Activated naive CD4-positive, alpha-beta T cell (primary cell): Measurements from ENCODE around the gene HNF4A.

ENCODE experiments used
- DNase-seq, 4 experiments: peaks; one replicate each; lab custom pipeline; 2025; lab: John Stamatoyannopoulos, UW

Gene HNF4A

DNA sequence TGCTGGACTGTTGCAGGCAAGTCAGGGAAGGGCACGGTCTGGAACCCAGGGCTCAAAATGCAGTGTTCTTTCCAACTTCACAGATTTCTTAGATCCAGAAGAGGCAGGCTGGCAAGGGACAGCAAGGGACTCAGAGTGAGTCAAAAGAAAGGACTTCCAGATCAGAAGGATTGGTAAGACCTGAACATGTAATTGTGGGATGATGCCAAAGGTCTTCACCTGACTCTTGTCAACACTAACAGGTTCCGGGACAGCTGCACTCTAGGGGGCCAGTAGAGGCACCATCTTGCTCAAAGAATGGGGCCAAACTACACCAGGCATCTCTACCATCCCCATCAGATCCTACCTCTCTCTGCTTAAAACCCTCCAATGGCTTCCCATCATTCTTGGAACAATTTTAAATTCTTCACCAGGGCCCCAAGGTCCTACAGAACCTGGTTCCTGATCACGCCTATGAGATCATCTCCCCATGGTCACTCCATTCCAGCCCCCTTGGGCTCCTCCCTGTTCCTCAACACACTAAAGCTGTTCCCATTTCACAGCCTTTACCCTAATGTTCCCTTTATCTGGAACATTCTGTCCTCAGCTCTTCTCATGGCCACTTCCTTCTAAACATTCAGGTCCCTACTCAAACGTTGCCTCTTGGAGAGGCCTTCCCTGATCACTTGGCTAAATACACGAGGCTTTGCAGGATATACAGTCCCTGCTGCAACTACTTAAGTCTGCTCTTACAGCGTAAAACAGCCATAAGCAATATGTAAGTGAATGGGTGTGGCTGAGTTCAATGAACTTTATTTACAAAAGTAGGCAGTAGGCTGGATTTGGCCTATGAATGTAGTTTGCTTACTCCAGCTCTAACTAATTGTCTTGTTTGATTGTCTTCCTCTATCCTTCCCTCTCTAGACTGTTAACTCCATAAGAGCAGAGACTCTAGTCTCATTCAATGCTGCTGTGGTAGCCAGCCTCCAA is 90.5 kb downstream of the HNF4A start:
- no peak for DNase-seq

GRCh38 chr20:44447827-44448419 is 92.4 kb downstream of the HNF4A start:
- DNase-seq, result no peak

- no peak for DNase-seq
Observed at GRCh38 chr20:44448753-44449546, 93.5 kb downstream of the HNF4A start.

- DNase-seq, result no peak
Observed at GRCh38 chr20:44449864-44450263, 94.4 kb downstream of the HNF4A start.

- no peak for DNase-seq
Observed at GRCh38 chr20:44450281-44450889, 94.9 kb downstream of the HNF4A start.

DNA sequence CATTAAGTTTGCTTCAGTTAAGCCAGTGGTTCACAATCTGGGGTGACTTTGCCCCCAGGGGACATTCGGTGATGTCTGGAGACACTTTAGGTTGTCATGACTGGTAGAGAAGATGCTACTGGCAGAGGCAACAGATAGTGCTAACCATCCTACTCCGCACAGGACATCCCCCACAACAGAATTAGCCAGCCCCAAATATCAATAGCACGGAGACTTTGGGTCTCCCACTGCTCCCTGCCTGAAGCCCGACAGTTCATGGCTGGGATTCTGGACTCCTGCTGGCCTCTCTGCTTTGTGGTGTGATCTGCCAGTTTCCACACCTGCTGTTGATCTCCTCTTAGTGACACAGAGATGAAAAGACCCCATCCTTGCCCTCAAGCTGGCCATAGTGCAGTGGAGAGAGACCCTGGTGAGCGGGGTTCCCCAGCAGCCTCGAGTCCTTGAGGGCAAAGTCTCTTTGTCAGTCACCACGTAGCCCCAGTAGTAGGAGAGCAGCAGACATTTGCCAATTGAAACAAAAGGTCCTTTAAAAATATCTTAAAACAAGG is 95.5 kb downstream of the HNF4A start:
- no peak for DNase-seq

DNA sequence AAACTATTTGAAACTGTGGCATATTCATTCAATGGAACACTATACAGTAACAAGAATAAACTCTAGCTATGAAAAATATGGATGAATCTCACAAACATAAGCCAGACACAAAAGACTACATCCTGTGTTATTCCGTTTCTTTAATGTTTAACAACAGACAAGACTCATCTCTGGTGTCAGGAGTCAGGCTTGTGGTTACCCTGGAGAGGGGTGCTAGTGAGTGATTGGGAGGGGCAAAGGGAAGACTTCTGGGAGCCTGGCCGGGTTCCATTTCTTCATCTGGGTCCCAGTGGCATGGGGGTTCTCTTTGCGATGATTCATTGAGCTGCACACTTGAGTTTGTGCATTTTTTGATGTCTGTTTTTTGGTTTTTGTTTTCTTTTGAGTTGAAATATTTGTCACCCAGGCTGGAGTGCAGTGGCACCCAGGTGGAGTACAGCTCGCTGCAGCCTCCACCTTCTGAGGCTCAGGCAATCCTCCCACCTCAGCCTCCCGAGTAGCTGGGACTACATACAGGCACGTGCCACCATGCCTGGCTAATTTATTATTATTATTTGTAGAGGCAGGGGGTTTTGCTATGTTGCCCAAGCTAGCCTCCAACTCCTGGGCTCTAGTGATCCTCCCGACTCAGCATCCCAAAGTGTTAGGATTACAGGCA is 98.9 kb downstream of the HNF4A start:
- DNase-seq, result no peak

DNA sequence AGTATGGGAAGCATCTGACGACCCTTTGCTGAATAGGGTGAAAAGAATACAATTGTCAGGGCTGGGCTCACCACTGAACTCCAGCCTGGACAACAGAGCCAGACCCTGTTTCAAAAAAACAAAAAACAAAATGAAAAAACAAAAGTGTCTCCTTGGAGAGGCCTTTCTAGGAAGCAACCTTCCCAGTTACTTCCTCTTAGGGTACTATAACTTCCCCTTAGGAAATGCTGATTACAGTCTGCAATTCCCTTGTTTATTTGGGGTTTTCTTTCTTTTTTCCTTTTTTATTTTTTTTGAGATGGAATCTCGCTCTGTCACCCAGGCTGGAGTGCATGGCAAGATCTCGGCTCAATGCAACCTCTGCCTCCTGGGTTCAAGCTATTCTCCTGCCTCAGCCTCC is 99.6 kb downstream of the HNF4A start:
- DNase-seq, result no peak

GRCh38 chr20:44456611-44457010 is 101.1 kb downstream of the HNF4A start:
- no peak for DNase-seq

DNA sequence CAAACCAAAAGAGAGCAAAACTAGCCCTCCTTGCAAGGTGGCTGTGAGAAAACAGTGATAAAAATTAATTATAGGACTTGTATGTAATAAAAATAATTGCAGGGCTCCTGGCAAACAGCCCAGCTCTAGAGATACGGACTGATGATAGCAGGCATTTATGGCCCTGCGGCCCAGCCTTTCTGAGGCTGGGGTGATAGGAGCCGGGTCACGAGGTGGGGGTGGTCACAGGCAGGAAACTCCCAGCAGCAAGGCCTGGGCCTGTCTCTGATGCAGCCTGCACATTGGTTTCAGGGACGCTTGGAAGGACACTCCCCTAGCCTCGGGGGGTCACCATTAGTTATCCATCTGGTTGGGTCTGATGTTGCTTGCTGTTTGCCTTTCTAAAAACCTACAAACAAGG is 101.5 kb downstream of the HNF4A start:
- no peak for DNase-seq

- no peak for DNase-seq
Observed at GRCh38 chr20:44459271-44459670, 103.8 kb downstream of the HNF4A start.

- DNase-seq, result no peak
Observed at GRCh38 chr20:44460795-44461141, 105.3 kb downstream of the HNF4A start.

- DNase-seq, result no peak
Observed at GRCh38 chr20:44461142-44461802, 105.8 kb downstream of the HNF4A start.

- no peak for DNase-seq
Observed at GRCh38 chr20:44461803-44462174, 106.3 kb downstream of the HNF4A start.

GRCh38 chr20:44463466-44463865 is 108.0 kb downstream of the HNF4A start:
- no peak for DNase-seq

DNA sequence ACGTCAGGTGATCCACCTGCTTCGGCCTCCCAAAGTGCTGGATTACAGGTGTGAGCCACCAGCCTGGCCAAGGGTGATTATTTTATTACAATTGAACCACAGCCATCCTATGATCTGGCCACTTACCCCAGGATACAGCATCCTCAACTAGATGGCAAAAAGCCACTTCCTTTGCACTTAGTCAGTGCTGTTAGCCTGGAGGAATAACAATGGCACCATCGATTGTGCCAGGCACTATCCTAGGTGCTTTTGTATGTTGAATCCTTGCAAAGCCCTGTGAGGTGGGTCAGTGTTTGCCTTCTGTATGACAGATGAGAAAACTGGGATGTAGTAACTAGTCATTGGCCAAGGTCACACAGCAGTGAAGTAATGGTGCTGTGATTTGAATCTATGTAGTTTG is 109.0 kb downstream of the HNF4A start:
- no peak for DNase-seq

DNA sequence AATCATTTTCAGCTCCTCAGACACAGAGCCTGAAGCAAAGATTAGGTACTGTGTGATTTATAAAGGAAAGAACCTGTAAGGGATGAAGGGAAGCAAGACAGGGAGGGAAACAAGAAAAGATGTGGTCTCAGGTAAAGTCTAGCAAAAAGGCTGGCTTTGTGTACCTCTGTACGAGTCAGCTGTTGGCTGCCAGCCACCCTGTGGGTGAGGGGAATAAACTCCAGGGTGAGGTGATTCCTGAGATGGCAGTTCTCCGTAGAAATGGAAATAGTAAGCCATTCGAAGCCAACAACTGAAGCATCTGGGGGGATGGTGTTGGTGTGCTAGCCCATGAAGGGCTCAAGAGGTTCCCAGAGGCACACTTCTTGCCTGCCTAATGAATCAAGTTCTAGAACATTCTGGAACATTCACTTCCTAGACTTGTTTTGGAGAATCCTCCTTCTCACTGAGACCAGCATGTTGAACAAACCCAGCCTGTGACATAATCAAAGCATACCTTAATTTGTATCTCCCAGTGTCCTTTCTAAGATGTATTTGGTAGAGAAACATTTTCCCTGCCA is 109.6 kb downstream of the HNF4A start:
- DNase-seq, result no peak

DNA sequence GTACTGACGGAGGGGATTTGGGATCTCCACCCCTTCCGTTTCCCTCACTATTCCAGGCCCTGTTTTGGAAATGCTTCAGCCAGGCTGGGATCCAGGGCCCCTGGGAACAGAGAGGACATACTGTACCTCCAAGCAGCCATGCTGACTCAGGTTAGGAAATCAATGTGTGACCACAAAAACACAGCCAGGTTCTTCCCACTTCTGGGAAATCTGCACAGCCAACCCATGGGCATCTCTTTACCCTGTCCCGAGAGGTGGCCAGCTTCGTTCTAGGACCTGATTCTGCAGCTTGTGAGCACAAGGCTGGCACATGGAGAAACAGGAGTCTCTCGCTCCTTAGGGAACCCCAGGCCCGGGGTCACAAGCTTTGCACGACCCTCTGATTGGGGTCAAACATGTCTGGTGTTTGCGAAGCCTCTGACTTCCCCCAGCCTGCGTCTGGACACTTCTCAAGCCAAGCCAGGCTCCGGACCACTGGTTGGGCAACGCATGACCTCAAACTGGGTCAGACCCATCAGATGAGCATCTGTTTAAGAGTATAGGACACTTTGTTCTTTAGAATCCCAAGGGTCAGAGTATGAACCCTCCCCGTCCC is 111.9 kb downstream of the HNF4A start:
- no peak for DNase-seq

- no peak for DNase-seq
Observed at GRCh38 chr20:44468044-44468782, 112.7 kb downstream of the HNF4A start.

DNA sequence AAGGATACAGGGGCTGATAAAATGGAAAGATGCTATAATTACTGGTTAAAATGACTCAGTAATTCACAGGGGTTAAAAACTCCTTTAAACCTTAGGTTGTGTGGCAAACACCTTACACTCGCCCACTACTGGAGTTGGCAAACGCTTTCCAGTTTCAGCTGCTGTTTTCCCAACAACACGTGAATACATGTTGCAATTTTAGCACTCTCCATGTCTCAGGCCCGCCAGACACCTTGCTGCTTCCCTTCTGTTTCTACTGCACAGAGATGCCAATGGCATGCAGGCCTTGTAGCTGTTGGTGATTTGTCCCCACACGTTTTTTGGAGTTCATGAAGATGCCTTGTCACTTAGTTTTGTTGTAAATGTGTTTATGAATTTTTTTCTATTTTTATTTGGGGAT is 114.8 kb downstream of the HNF4A start:
- DNase-seq, result no peak
